Panc1 (cell line): ENCODE measurements around the gene HMOX1.

Experiments
- POLR2AphosphoS5 ChIP-seq: IDR thresholded peaks from 2 replicates; pipeline ENCODE4 v1.6.1; 2012; ENCODE audit warnings: mild to moderate bottlenecking, low read depth, low read length, moderate library complexity
- REST ChIP-seq, 2 experiments: IDR thresholded peaks; 2 replicates each; pipeline ENCODE4 v1.6.1; 2011 to 2012; ENCODE audit warnings: low read depth in 2 of 2, control low read depth in 1 of 2, low read length in 1 of 2, mild to moderate bottlenecking in 1 of 2, moderate library complexity in 1 of 2; ENCODE audit not compliant: insufficient read depth in 1 of 2
- SIN3A ChIP-seq: IDR thresholded peaks from 2 replicates; pipeline ENCODE4 v1.6.1; 2012; ENCODE audit warnings: low read depth, mild to moderate bottlenecking, low read length, moderate library complexity, borderline replicate concordance; ENCODE audit not compliant: insufficient read depth
- TF ChIP-seq, protein P1 (sequence below): fragments of 450-650 bp; IDR thresholded peaks from 2 replicates; pipeline ENCODE4 v1.5.1; 2017; ENCODE audit warnings: mild to moderate bottlenecking

DNA sequence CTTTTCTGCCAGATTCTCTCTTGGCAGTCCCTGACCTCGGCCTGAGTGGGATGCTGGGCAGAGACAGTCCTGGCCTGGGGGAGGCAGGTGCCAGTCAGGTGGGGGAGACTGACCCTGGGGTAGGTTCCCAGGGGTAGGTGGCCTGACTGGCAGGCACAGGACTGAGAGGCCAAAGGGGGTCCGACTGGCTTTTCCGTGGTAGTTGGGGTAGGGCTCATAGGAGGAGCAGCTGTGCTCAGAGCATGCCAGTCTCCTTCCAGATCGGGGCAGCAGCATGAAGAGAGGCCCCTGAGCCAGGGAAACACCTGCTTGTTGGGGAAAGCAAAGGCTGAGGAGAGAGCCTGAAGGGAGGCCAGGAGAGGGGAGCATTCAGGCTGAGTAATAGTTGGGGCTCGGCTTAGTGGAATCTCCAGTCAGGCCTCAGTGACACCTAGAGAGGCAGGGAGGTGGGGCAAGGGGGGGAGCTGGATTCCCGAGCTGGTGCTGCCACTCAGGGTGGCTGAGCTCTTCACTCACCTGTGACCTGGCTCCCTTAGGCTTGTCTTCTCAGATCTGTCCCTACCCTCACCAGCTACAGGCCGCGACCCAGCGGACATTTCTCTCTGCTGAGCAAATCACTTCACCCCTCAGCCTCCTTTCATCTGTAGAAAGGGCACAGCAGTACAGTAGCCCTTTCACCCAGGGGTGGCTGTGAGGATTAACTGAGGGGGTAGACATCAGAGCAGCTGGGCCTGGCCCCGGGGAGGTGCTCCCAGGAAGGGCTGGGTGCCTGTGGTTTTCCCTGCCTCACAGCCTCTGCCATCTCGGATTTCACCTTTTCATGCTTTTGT is 45.3 kb downstream of the HMOX1 start:
- TF ChIP-seq POLR2AphosphoS5, result no peak
- TF ChIP-seq, protein P1, sequence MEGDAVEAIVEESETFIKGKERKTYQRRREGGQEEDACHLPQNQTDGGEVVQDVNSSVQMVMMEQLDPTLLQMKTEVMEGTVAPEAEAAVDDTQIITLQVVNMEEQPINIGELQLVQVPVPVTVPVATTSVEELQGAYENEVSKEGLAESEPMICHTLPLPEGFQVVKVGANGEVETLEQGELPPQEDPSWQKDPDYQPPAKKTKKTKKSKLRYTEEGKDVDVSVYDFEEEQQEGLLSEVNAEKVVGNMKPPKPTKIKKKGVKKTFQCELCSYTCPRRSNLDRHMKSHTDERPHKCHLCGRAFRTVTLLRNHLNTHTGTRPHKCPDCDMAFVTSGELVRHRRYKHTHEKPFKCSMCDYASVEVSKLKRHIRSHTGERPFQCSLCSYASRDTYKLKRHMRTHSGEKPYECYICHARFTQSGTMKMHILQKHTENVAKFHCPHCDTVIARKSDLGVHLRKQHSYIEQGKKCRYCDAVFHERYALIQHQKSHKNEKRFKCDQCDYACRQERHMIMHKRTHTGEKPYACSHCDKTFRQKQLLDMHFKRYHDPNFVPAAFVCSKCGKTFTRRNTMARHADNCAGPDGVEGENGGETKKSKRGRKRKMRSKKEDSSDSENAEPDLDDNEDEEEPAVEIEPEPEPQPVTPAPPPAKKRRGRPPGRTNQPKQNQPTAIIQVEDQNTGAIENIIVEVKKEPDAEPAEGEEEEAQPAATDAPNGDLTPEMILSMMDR, result no peak
- no peak for TF ChIP-seq REST (IDR thresholded peaks at IDR 0.05; ENCODE audit: insufficient read depth in 1 of 2, low read depth in 2 of 2, low read length in 1 of 2)
- no peak for TF ChIP-seq SIN3A
